Osteoblast (primary cell): ENCODE data around the gene SLC15A2. TPM values are rescaled to one million over a fixed set of nuclear protein-coding genes. Genes with fewer than 3 reads are reported as not detected.
A peak's percentile ranks its signal among the peaks of the same experiment; 100 is the strongest.

Source experiments
- DNase-seq: peaks from one replicate; pipeline ENCODE4 v3.0.0; 2011; ENCODE audit warnings: low spot score, mixed read lengths; ENCODE audit not compliant: insufficient read length; ENCODE audit errors: missing footprints
- H2AFZ ChIP-seq: 2 replicates; pipeline ENCODE4 v1.6.0; 2011; ENCODE audit warnings: mild to moderate bottlenecking, low read length
- H3K27ac ChIP-seq: 2 replicates; pipeline ENCODE4 v1.5.1; 2011; ENCODE audit warnings: mild to moderate bottlenecking, low read depth, low read length, moderate library complexity
- H3K27me3 ChIP-seq: 2 replicates; pipeline ENCODE4 v1.6.0; 2012; ENCODE audit warnings: mild to moderate bottlenecking, control low read depth, inconsistent platforms, low read length, moderate library complexity; ENCODE audit not compliant: insufficient read depth
- H3K36me3 ChIP-seq: 2 replicates; pipeline ENCODE4 v1.5.1; 2011; ENCODE audit warnings: mild to moderate bottlenecking, low read length, control low read depth, moderate library complexity; ENCODE audit not compliant: insufficient read depth
- H3K4me1 ChIP-seq: 2 replicates; pipeline ENCODE4 v1.5.1; 2011; ENCODE audit warnings: mild to moderate bottlenecking, low read length, control low read depth, moderate library complexity; ENCODE audit not compliant: insufficient read depth
- H3K4me2 ChIP-seq: 2 replicates; pipeline ENCODE4 v1.6.0; 2011; ENCODE audit warnings: mild to moderate bottlenecking, low read length; ENCODE audit not compliant: insufficient read depth
- H3K4me3 ChIP-seq: fragments of 200-600 bp; sonication (generic); 3 replicates; pipeline ENCODE4 v1.5.1; 2012; ENCODE audit warnings: mild to moderate bottlenecking, low read length, inconsistent platforms; ENCODE audit not compliant: insufficient read depth
- H3K79me2 ChIP-seq: 2 replicates; pipeline ENCODE4 v1.6.0; 2012; ENCODE audit warnings: mild to moderate bottlenecking, low read length, control low read depth, inconsistent platforms; ENCODE audit not compliant: insufficient read depth
- H3K9me3 ChIP-seq: 2 replicates; pipeline ENCODE4 v1.5.1; 2011; ENCODE audit warnings: low read depth, low read length, control low read depth
- H4K20me1 ChIP-seq: 2 replicates; pipeline ENCODE4 v1.6.0; 2012; ENCODE audit warnings: mild to moderate bottlenecking, low read length, control low read depth; ENCODE audit not compliant: insufficient read depth
- CTCF ChIP-seq: IDR thresholded peaks from 2 replicates; pipeline ENCODE4 v1.5.1; 2011; ENCODE audit warnings: mild to moderate bottlenecking, low read depth, low read length, moderate library complexity; ENCODE audit errors: extremely low read depth
- total RNA-seq: library from RNA; depleted of rRNA; stranded (reverse); fragments of >200 nt; gene quantifications from 2 replicates; pipeline ENCODE4 v1.2.3, GENCODE V29; 2012

SLC15A2 gene
- total RNA-seq, 1 donor = under 0.01 TPM

DNA sequence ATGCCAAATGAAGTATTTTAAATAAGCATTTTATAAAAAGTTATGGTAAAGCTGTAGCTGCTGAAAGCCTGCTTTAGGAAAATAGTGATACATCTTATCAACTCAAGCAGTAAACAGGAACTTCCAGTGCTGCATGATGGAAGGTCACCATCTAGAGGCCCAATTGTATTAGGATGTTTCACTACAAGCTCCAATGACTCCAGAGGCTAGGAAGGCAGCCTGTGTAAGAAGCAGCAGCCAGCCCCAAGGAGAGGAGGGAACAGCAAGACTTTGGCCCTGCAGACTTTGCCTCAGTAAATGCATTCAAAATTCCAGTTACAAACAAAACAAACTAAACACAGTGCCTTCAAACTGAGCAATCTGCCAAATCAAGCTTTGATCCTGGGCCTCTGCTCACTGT, 95.7 kb downstream of the SLC15A2 start:
- Histone ChIP-seq H3K4me3 (no peak overlapping the region), H3K27ac (no peak overlapping the region), H3K4me2 (no peak overlapping the region), H3K4me1 (peaks cover 1% of the 10 kb centered on the region), H2AFZ (no peak overlapping the region), H3K27me3 (no peaks in the 10 kb centered on the region), H3K9me3 (no peaks in the 10 kb centered on the region), H4K20me1 (no peaks in the 10 kb centered on the region), H3K36me3 (no peaks in the 10 kb centered on the region), H3K79me2 (no peaks in the 10 kb centered on the region)
- no peak for DNase-seq
- TF ChIP-seq CTCF = no peak

DNA sequence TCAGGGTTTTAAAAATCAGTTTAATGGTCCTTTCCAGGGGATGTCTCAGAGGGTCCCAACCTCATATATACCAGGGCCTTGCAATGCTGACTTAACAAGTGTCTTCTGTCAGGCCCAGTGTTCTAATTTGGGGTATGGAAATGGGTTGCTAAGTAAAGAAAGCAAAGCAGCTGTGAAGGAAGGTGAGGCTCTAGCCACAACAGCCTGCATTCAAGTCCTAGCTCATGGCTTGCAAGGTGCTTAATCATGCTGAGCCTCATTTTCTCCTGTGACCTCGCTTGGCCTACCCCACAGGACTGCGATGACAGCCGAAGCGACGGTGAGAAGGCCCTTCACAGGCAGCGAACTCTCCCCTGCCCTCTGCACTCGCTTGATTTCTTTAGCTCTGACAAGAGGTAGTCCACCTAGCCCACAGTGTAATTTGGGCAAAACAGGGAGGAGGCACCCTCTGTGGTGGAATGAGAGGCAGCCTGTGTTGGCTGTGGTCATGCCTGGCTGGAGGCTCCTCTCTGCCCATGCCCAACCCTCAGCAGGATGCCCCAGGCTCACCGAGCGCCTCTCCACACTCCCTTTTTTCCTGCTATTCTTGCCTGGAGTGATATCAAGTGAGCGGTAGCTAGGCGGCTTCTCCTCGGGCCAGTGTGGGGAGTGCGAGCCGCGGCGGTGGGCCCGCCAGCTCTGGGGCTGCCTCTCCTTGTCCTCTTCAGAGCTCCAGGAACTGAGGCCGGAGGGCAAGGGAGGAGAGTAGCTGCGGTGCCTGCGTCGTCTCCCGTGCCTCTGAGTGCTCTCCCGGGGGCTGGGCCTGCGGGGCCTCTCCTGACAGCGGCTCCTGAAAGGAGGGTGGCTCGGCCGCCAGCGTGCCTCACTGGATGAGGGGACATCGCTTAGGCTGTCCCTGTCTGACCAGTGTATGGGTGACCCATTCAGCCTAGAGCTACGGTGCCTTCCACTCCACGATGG, 98.7 kb downstream of the SLC15A2 start:
- no peak overlapping the region for H3K4me2 ChIP-seq
- no peak overlapping the region for H3K4me3 ChIP-seq
- H2AFZ ChIP-seq = no peak overlapping the region
- TF ChIP-seq CTCF = no peak
- H3K27ac ChIP-seq = no peak overlapping the region
- no peaks in the 10 kb centered on the region for H3K79me2 ChIP-seq
- H3K27me3 ChIP-seq = no peaks in the 10 kb centered on the region
- peaks cover 17% of the 10 kb centered on the region for H3K4me1 ChIP-seq
- H3K9me3 ChIP-seq = no peaks in the 10 kb centered on the region
- peak; percentile 71 for DNase-seq
- H4K20me1 ChIP-seq = no peaks in the 10 kb centered on the region
- H3K36me3 ChIP-seq = no peaks in the 10 kb centered on the region

Other genes starting within 250 kb of the SLC15A2 start
- gene HCLS1, start 233.5 kb upstream of the SLC15A2 start, total RNA-seq = 2.9 and 4.1 TPM in 2 replicates
- gene GOLGB1, start 144.7 kb upstream of the SLC15A2 start, total RNA-seq = 62.2 and 70.6 TPM in 2 replicates
- 15.9 and 16.2 TPM in 2 replicates for gene IQCB1, start 59.3 kb upstream of the SLC15A2 start, total RNA-seq
- gene EAF2, start 59.2 kb upstream of the SLC15A2 start, total RNA-seq = 1.2 and 1.4 TPM in 2 replicates
- not detected in 2 replicates for gene ILDR1, start 127.8 kb downstream of the SLC15A2 start, total RNA-seq
- gene CD86, start 161.0 kb downstream of the SLC15A2 start, total RNA-seq = 0.29 TPM in 1 of 2 replicates, not detected in the other